Kidney (tissue), 14 donors: ENCODE data around the gene NLGN4Y. TPM values are rescaled to one million over a fixed set of nuclear protein-coding genes. Genes with fewer than 3 reads are reported as not detected.

Experiments
- DNase-seq, 5 donors: peaks; one replicate each; pipeline ENCODE4 v3.0.0-alpha.2; 2013 to 2020
- FAIRE-seq: peaks from 2 replicates; lab custom pipeline; 2012; peaks lifted over from hg19 to GRCh38; lab: Jason Lieb, UNC
- H3K27ac ChIP-seq, 2 donors: one replicate each; pipeline ENCODE4 v1.7.0; 2013; ENCODE audit warnings: low read depth in 2 of 2, low read length in 2 of 2, inconsistent platforms in 1 of 2
- H3K27me3 ChIP-seq: one replicate; pipeline ENCODE4 v1.7.1; 2013; ENCODE audit warnings: low read length, inconsistent platforms; ENCODE audit not compliant: control insufficient read depth, insufficient read depth
- H3K36me3 ChIP-seq, 3 donors: one replicate each; pipeline versions ENCODE4 v1.7.0 to v1.7.1; 2013; ENCODE audit warnings: low read length in 3 of 3, control low read depth in 1 of 3, inconsistent platforms in 1 of 3; ENCODE audit not compliant: insufficient read depth in 3 of 3, control insufficient read depth in 2 of 3
- H3K4me1 ChIP-seq, 3 donors: one replicate each; pipeline versions ENCODE4 v1.7.0 to v1.7.1; 2013; ENCODE audit warnings: low read length in 3 of 3, inconsistent platforms in 1 of 3, low read depth in 1 of 3; ENCODE audit not compliant: control insufficient read depth in 2 of 3, insufficient read depth in 2 of 3
- H3K4me3 ChIP-seq, 3 donors: one replicate each; pipeline versions ENCODE4 v1.7.0 to v1.8.1; 2013; ENCODE audit warnings: low read length in 3 of 3, control low read depth in 1 of 3, inconsistent platforms in 1 of 3
- H3K9ac ChIP-seq, 3 donors: one replicate each; pipeline versions ENCODE4 v1.7.0 to v1.7.1; 2013; ENCODE audit warnings: low read length in 3 of 3, control low read depth in 1 of 3, inconsistent platforms in 1 of 3
- H3K9me3 ChIP-seq, 3 donors: one replicate each; pipeline versions ENCODE4 v1.7.0 to v1.7.1; 2013; ENCODE audit warnings: low read length in 3 of 3, control low read depth in 1 of 3, inconsistent platforms in 1 of 3; ENCODE audit not compliant: control insufficient read depth in 2 of 3, insufficient read depth in 1 of 3
- intact Hi-C: fragments of 100-400 bp; cut with DNase I; formaldehyde crosslinking; loops from one replicate; pipeline ENCODE4 v1.11.1; 2022
- polyA plus RNA-seq: library from polyadenylated mRNA; stranded (reverse); fragments of 350-450 nt; fragmentation: Illumina TruSeq; extraction: RNeasy Lipid Tissue Mini Kit (QIAGEN cat#74804); gene quantifications from one replicate; pipeline ENCODE4 v1.2.3, GENCODE V29; 2014; ENCODE audit warnings: low read depth, low replicate concordance; ENCODE audit not compliant: insufficient read depth
- total RNA-seq: library from RNA; stranded (reverse); fragmentation: NEBNext Ultra II Directional; extraction: Animal tissue kit (Norgen Biotek cat#: 25700); gene quantifications from one replicate; pipeline ENCODE4 v1.2.1, GENCODE V29; 2021
- TF ChIP-seq, protein P1 (sequence below): IDR thresholded peaks from 3 replicates; pipeline ENCODE4 v1.5.1; 2012; ENCODE audit warnings: mild to moderate bottlenecking, moderate library complexity, borderline replicate concordance; ENCODE audit not compliant: insufficient read depth; ENCODE audit errors: extremely low read depth
- donor health status: control.
- donor health status: control.
- donor health status: control.
- donor health status: control.
- donor health status: control.
- donor health status: DM: yes; HTN: yes; CAD: no.
- donor health status: Normal renal cell carcinoma (clear cell type).

NLGN4Y gene
- total and polyA plus RNA-seq, 2 donors from 2014 or later: 3.7 TPM; not detected in 1

DNA sequence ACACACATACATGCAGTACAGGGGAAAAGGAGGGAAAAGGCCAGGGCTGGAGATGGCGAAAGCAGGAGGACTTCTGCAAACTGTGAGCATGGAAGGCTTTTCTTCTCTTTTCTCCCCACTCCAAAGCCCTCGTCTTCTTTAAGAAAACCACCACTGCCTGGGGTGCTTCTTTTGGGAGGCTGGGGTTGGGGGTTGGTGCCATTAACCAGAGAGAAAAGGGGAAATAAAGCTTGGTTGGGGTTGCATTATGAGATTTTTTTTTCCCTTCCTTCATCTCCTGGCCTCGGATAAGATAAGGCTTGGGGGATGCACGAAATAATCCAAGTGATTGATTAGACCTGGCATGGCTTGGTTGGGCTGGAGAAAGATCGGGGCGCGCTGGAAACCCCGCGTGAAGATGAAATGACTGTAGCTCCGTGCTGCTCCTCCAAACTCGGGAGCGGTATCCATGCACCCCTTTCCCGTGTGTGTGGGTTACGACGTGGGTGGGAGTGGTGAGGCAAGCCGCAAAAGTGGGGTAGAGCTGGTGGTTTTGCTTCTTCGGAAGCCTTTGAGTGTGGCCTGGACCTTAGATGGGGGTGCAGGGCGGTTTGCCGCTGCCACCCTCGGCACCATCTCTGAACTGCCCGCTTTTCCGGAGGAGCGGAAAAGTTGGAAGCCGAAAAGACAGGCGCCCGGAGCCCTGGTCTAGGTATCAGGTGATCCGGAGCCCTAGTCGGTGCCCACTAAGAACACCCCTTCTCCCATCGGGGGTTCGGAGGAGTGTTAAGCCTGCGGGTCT is 648 bp upstream of the NLGN4Y start:
- peak overlapping the region in 1 of 3 donors; percentile 55 for H3K9ac ChIP-seq
- no peaks in the 10 kb centered on the region for H3K36me3 ChIP-seq
- H3K9me3 ChIP-seq: no peaks in the 10 kb centered on the region
- FAIRE-seq: no peak
- H3K27ac ChIP-seq: no peak overlapping the region
- TF ChIP-seq, protein P1, sequence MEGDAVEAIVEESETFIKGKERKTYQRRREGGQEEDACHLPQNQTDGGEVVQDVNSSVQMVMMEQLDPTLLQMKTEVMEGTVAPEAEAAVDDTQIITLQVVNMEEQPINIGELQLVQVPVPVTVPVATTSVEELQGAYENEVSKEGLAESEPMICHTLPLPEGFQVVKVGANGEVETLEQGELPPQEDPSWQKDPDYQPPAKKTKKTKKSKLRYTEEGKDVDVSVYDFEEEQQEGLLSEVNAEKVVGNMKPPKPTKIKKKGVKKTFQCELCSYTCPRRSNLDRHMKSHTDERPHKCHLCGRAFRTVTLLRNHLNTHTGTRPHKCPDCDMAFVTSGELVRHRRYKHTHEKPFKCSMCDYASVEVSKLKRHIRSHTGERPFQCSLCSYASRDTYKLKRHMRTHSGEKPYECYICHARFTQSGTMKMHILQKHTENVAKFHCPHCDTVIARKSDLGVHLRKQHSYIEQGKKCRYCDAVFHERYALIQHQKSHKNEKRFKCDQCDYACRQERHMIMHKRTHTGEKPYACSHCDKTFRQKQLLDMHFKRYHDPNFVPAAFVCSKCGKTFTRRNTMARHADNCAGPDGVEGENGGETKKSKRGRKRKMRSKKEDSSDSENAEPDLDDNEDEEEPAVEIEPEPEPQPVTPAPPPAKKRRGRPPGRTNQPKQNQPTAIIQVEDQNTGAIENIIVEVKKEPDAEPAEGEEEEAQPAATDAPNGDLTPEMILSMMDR: no peak
- peak overlapping the region in 2 of 3 donors; percentile 71 to 77 for H3K4me3 ChIP-seq
- no peaks in the 10 kb centered on the region for H3K27me3 ChIP-seq
- intact Hi-C loops: no loop called here
- H3K4me1 ChIP-seq: no peaks in the 10 kb centered on the region
- DNase-seq: no peak

DNA sequence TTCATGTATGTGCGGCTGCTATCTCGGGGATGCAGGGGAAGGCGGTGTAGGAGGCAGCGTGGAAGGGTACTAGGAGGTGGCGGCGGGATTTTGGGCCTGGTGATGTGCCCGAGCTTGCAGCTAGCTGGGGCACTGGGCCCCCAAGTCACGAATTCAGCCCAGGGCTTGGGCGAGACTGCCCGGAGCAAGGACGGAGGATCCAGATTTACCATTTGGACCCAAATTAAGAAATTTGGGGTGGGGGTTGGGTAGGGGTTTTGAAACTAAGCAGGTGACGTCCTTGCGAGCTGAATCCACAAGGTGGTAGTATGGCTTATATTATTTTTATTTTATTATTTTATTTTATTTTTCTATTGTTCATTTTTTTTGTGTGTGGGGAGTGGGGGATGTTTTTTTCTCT is 986 bp downstream of the NLGN4Y start:
- intact Hi-C loops: no loop called here
- H3K4me3 ChIP-seq: peak overlapping the region in 2 of 3 donors; percentile 71 to 77
- TF ChIP-seq, protein P1: no peak
- no peak for FAIRE-seq
- peak overlapping the region in 1 of 3 donors; percentile 62 for H3K9ac ChIP-seq
- H3K9me3 ChIP-seq: no peaks in the 10 kb centered on the region
- H3K4me1 ChIP-seq: no peaks in the 10 kb centered on the region
- DNase-seq: peak in 2 of 5 donors; percentile 41 to 54
- H3K27me3 ChIP-seq: no peaks in the 10 kb centered on the region
- H3K27ac ChIP-seq: no peak overlapping the region
- H3K36me3 ChIP-seq: no peaks in the 10 kb centered on the region

DNA sequence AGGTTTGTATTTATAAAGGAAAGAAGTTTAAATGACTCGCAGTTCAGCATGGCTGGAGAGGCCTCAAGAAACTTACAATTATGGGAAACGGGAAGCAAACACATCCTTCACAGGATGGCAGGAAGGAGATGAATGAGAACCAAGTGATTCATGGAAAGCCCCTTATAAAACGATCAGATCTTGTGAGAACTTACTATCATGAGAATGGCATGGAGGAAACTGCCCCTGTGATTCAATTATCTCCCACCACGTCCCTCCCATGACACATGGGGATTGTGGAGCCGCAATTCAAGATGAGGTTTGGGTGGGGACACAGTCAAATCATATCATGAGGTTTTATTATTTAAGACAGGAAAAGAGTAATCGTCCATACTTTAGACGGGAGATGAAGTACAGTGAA is 4.0 kb downstream of the NLGN4Y start:
- no peak overlapping the region for H3K4me3 ChIP-seq
- no peaks in the 10 kb centered on the region for H3K4me1 ChIP-seq
- FAIRE-seq (no peak), DNase-seq (no peak)
- H3K36me3 ChIP-seq: no peaks in the 10 kb centered on the region
- H3K9ac ChIP-seq: no peak overlapping the region
- H3K27ac ChIP-seq: no peak overlapping the region
- no peaks in the 10 kb centered on the region for H3K9me3 ChIP-seq
- no peaks in the 10 kb centered on the region for H3K27me3 ChIP-seq
- TF ChIP-seq, protein P1: no peak
- intact Hi-C loops: no loop called here

DNA sequence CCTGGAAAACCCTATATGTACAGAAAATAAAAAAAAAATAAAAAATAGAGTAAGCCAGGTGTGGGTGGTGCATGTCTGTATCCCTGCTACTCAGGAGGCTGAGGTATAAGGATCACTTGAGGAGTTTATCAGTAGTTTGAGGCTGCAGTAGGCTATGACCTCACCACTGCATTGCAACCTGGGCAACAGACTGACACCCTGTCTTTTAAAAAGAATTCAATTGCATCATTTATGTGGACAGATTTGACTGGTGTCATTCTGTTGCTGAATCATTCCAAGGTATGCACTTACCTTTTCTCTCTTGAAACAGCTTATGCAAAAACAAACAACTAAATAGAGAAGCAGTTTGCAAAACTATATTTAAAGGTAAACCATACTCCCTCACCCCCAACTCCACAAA is 12.4 kb downstream of the NLGN4Y start:
- H3K4me1 ChIP-seq: no peaks in the 10 kb centered on the region
- H3K9ac ChIP-seq: no peak overlapping the region
- no peaks in the 10 kb centered on the region for H3K36me3 ChIP-seq
- H3K9me3 ChIP-seq: no peaks in the 10 kb centered on the region
- H3K27me3 ChIP-seq: no peaks in the 10 kb centered on the region
- H3K4me3 ChIP-seq: no peak overlapping the region
- intact Hi-C loops: no loop called here
- DNase-seq (no peak), FAIRE-seq (no peak)
- TF ChIP-seq, protein P1: no peak
- no peak overlapping the region for H3K27ac ChIP-seq
